ENCODE results near the gene TSFM.
"Not testable (repeated sequence)": the region's sequence is repeated elsewhere in the genome, so short reads cannot be mapped to it uniquely, and the experiment has no call there.

The TSFM gene

DNA sequence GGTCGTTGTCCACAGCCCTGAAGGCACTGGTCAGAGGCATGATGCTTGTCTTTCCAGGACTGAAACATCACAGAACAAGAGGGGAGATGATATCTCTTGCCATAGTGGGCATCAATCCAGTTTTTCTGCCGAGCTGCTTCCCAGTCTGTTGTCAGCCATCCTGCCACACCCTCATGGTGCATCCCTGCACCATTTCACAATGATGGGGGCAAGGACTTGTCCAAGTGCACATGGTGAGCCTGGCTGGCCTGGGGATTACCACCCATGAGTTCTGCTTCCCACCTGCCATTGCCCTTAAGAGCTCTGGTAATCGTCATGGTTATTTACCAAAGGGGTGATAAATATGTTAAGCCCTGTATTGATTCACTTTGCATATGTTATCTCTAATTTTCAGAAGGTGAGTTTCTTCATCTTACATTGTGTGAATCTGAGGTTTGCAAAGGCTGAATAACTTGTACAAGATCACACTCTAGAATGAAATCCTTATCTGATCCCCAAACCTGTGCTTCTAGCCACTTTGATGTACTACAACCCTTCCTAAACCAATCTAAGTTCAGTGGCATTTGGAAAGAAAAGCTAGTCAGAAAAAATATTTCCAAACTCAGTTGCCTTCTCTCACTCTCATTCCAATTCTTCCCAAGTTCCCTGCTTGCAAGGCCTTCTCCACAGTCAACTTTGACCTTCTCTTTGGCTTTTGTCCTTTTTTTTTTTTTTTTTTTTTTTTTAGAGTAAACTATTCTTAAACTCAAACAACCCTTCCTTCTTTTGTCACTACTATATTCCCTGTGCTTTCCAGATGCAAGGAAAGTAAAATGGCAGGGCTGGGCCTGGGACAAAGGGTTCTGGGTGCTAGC lies 33.6 kb downstream of the TSFM start:
- no peaks in the 10 kb centered on the region for H3K4me1 ChIP-seq (ENCODE audit: insufficient read depth, low read length, severe bottlenecking)
- H3K9ac ChIP-seq (ENCODE audit: low read length), result no peak overlapping the region
- no peaks in the 10 kb centered on the region for H3K79me2 ChIP-seq (ENCODE audit: insufficient read depth, low read length)

DNA sequence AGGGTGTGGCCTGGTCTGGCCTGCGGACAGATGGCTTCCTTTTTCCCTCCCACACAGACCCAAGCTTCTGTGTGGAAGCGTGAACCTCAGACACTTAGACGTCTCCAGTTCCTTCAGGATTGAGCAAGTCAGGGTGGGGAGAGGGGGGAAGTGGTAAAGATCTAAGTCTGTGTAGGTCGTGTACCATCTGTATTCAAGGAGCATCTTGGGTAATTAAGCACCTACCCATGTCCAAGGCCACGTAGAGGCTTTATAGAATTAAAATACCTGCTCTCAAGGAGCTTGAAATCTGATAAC lies 34.2 kb downstream of the TSFM start:
- no peaks in the 10 kb centered on the region for H3F3A ChIP-seq (ENCODE audit: insufficient read depth, low read length)
- no peaks in the 10 kb centered on the region for H3K79me2 ChIP-seq (ENCODE audit: insufficient read depth, low read length)
- H4K20me1 ChIP-seq (ENCODE audit: insufficient read depth, low read length), result no peaks in the 10 kb centered on the region
- H3K36me3 ChIP-seq (ENCODE audit: insufficient read depth, low read length), result no peaks in the 10 kb centered on the region
- TF ChIP-seq, protein P1, sequence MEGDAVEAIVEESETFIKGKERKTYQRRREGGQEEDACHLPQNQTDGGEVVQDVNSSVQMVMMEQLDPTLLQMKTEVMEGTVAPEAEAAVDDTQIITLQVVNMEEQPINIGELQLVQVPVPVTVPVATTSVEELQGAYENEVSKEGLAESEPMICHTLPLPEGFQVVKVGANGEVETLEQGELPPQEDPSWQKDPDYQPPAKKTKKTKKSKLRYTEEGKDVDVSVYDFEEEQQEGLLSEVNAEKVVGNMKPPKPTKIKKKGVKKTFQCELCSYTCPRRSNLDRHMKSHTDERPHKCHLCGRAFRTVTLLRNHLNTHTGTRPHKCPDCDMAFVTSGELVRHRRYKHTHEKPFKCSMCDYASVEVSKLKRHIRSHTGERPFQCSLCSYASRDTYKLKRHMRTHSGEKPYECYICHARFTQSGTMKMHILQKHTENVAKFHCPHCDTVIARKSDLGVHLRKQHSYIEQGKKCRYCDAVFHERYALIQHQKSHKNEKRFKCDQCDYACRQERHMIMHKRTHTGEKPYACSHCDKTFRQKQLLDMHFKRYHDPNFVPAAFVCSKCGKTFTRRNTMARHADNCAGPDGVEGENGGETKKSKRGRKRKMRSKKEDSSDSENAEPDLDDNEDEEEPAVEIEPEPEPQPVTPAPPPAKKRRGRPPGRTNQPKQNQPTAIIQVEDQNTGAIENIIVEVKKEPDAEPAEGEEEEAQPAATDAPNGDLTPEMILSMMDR (IDR thresholded peaks at IDR 0.05; ENCODE audit: low read length), result no peak
- no peak for TF ChIP-seq EZH2 (IDR thresholded peaks at IDR 0.05; ENCODE audit: borderline replicate concordance, low read length)
- no peak overlapping the region for H3K4me2 ChIP-seq (ENCODE audit: low read length)
- H3K27ac ChIP-seq (ENCODE audit: low read depth, low read length, poor library complexity, severe bottlenecking), result no peak overlapping the region
- H3K4me1 ChIP-seq (ENCODE audit: insufficient read depth, low read length, severe bottlenecking), result no peaks in the 10 kb centered on the region
- no peak overlapping the region for H2AFZ ChIP-seq (ENCODE audit: low read length)
- no peaks in the 10 kb centered on the region for H3K9me3 ChIP-seq (ENCODE audit: low read length)
- no peaks in the 10 kb centered on the region for H3K9me2 ChIP-seq (ENCODE audit: low read depth, low read length)
- H3K4me3 ChIP-seq (ENCODE audit: low read depth, low read length, poor library complexity, severe bottlenecking), result no peak overlapping the region
- no peak overlapping the region for H3K9ac ChIP-seq (ENCODE audit: low read length)
- no peaks in the 10 kb centered on the region for H3K27me3 ChIP-seq (ENCODE audit: insufficient read depth, low read length)

More for the DNA sequence above, 33.6 kb downstream of the TSFM start:
- H3K27ac ChIP-seq (ENCODE audit: low read depth, low read length, poor library complexity, severe bottlenecking), result no peak overlapping the region
- H3F3A ChIP-seq (ENCODE audit: insufficient read depth, low read length), result no peaks in the 10 kb centered on the region
- no peak overlapping the region for H3K4me2 ChIP-seq (ENCODE audit: low read length)
- TF ChIP-seq EZH2 (IDR thresholded peaks at IDR 0.05; ENCODE audit: borderline replicate concordance, low read length), result no peak
- TF ChIP-seq, protein P1 (IDR thresholded peaks at IDR 0.05; ENCODE audit: low read length), result no peak
- H3K9me3 ChIP-seq (ENCODE audit: low read length), result no peaks in the 10 kb centered on the region
- H2AFZ ChIP-seq (ENCODE audit: low read length), result no peak overlapping the region
- H4K20me1 ChIP-seq (ENCODE audit: insufficient read depth, low read length), result no peaks in the 10 kb centered on the region
- H3K36me3 ChIP-seq (ENCODE audit: insufficient read depth, low read length), result no peaks in the 10 kb centered on the region
- H3K9me2 ChIP-seq (ENCODE audit: low read depth, low read length), result no peaks in the 10 kb centered on the region
- no peak overlapping the region for H3K4me3 ChIP-seq (ENCODE audit: low read depth, low read length, poor library complexity, severe bottlenecking)
- H3K27me3 ChIP-seq (ENCODE audit: insufficient read depth, low read length), result no peaks in the 10 kb centered on the region

DNA sequence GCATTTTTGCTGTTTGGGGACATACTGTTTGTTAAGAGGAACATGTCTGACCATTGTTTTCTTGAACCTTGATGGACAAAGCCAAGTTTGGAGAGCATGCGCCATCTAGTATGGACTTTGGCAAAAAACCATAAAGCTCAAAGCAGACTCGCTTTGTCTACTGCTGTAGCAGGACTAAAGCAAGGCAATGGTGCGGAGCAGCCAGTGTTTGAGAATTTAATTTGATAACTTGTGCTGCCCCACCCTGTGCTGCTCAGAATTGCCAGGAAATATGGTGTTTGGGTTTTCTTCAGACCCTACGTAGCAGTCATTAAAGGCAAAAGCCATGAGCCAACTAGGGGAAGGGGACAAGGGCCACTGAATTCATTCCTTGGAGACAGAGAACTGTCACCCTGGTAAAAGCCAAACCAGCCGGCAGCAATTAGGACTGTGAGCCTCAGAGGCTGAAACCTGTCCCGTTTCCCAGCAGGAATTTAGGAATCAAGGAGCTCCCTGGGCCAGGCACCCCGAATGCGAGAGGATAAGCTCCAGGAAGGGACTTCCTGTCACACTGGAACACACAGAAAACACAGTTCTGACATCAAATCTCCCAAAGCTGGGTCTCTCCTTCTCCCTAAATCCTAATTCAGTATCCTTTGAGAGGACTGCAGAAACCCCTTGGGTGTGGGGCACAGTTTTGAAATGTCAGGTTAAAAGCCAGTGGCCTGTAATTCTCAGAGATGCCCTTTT lies 34.8 kb downstream of the TSFM start:
- Histone ChIP-seq H3K4me1 (ENCODE audit: insufficient read depth, low read length, severe bottlenecking) (no peaks in the 10 kb centered on the region), H3K27me3 (ENCODE audit: insufficient read depth, low read length) (no peaks in the 10 kb centered on the region), H3K9ac (ENCODE audit: low read length) (no peak overlapping the region), H3K4me2 (ENCODE audit: low read length) (no peak overlapping the region), H3F3A (ENCODE audit: insufficient read depth, low read length) (no peaks in the 10 kb centered on the region), H4K20me1 (ENCODE audit: insufficient read depth, low read length) (no peaks in the 10 kb centered on the region), H3K4me3 (ENCODE audit: low read depth, low read length, poor library complexity, severe bottlenecking) (no peak overlapping the region), H3K27ac (ENCODE audit: low read depth, low read length, poor library complexity, severe bottlenecking) (no peak overlapping the region), H3K36me3 (ENCODE audit: insufficient read depth, low read length) (no peaks in the 10 kb centered on the region; the same call in 1 of the 2 replicates), H3K9me3 (ENCODE audit: low read length) (no peaks in the 10 kb centered on the region), H3K9me2 (ENCODE audit: low read depth, low read length) (no peaks in the 10 kb centered on the region), H2AFZ (ENCODE audit: low read length) (no peak overlapping the region), H3K79me2 (ENCODE audit: insufficient read depth, low read length) (no peaks in the 10 kb centered on the region)
- TF ChIP-seq, protein P1 (IDR thresholded peaks at IDR 0.05; ENCODE audit: low read length), result no peak
- TF ChIP-seq EZH2 (IDR thresholded peaks at IDR 0.05; ENCODE audit: borderline replicate concordance, low read length), result no peak

DNA sequence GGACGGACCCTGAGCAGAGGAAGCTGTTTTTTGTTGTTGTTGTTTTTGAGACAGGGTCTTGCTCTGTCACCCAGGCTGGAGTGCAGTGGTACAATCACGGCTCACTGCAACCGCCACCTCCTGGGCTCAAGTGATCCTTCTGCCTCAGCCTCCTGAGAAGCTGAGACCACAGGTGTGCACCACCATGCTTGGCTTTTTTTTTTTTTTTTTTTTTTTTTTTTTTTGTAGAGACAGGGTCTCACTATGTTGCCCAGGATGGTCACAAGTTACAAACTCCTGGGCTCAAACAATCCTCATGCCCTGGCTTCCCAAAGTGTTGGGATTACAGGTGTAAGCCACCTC lies 35.4 kb downstream of the TSFM start:
- not testable (repeated sequence) for H3K27ac ChIP-seq (ENCODE audit: low read depth, low read length, poor library complexity, severe bottlenecking); H3K36me3 ChIP-seq (ENCODE audit: insufficient read depth, low read length); H3K9me2 ChIP-seq (ENCODE audit: low read depth, low read length)

DNA sequence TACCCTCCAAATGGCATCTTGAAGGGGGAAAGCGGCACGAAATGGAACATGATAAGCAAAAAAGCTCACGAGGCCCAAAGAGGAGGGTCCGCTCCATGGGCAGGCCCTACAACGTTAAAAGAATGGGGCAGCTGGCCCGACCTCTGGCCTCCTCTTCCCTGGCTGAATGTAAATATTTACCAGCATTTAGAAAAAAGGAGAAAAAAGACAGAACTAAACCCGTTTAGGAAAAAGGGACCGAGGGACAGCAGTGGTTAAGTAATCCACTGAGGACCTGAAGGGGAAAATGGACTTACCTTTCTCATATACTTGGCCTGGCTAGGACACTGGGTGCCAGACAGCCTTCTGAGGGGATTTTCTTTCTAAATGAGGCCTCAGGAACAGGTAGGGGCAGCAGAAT lies 37.5 kb downstream of the TSFM start:
- not testable (repeated sequence) for H3K4me1 ChIP-seq (ENCODE audit: insufficient read depth, low read length, severe bottlenecking); H3K27me3 ChIP-seq (ENCODE audit: insufficient read depth, low read length); H3K9me3 ChIP-seq (ENCODE audit: low read length); H4K20me1 ChIP-seq (ENCODE audit: insufficient read depth, low read length); H3K27ac ChIP-seq (ENCODE audit: low read depth, low read length, poor library complexity, severe bottlenecking); H2AFZ ChIP-seq (ENCODE audit: low read length); H3K79me2 ChIP-seq (ENCODE audit: insufficient read depth, low read length); H3K4me2 ChIP-seq (ENCODE audit: low read length); H3K9ac ChIP-seq (ENCODE audit: low read length); H3F3A ChIP-seq (ENCODE audit: insufficient read depth, low read length); H3K9me2 ChIP-seq (ENCODE audit: low read depth, low read length); H3K4me3 ChIP-seq (ENCODE audit: low read depth, low read length, poor library complexity, severe bottlenecking)
- peaks cover 15% of the 10 kb centered on the region; the same call in 1 of the 2 replicates for H3K36me3 ChIP-seq (ENCODE audit: insufficient read depth, low read length)

More for the DNA sequence above, 35.4 kb downstream of the TSFM start:
- H3K79me2 ChIP-seq (ENCODE audit: insufficient read depth, low read length); H3K9me3 ChIP-seq (ENCODE audit: low read length); H4K20me1 ChIP-seq (ENCODE audit: insufficient read depth, low read length); H3F3A ChIP-seq (ENCODE audit: insufficient read depth, low read length); H3K4me3 ChIP-seq (ENCODE audit: low read depth, low read length, poor library complexity, severe bottlenecking); H3K27me3 ChIP-seq (ENCODE audit: insufficient read depth, low read length); H3K4me2 ChIP-seq (ENCODE audit: low read length); H3K4me1 ChIP-seq (ENCODE audit: insufficient read depth, low read length, severe bottlenecking); H2AFZ ChIP-seq (ENCODE audit: low read length); H3K9ac ChIP-seq (ENCODE audit: low read length): not testable (repeated sequence)

Data from OCI-LY1 (cell line).